ENCODE results near the gene SCP2.

SCP2 gene

GRCh38 chr1:53068314-53069099 is 141.4 kb downstream of the SCP2 start:
- no peak overlapping the region for H3K4me3 ChIP-seq (ENCODE audit: low read depth, low read length)
- DNase-seq, result no peak
- no peak for TF ChIP-seq CTCF (IDR thresholded peaks at IDR 0.05; ENCODE audit: low read depth, low read length, missing control alignments)
- H3K27ac ChIP-seq, result no peak overlapping the region
- no peaks in the 10 kb centered on the region for H3K27me3 ChIP-seq (replicated peaks)
- no peaks in the 10 kb centered on the region for H3K36me3 ChIP-seq (replicated peaks)
- in situ Hi-C loops (cut with HindIII; ENCODE audit: low pct_ligation_motif_present, low sequenced_read_pairs), result no loop called here

GRCh38 chr1:53069265-53069662 is 142.2 kb downstream of the SCP2 start:
- no peak overlapping the region for H3K27ac ChIP-seq
- no peaks in the 10 kb centered on the region for H3K27me3 ChIP-seq (replicated peaks)
- H3K36me3 ChIP-seq (replicated peaks), result no peaks in the 10 kb centered on the region
- no peak overlapping the region for H3K4me3 ChIP-seq (ENCODE audit: low read depth, low read length)
- DNase-seq, result no peak
- in situ Hi-C loops (cut with HindIII; ENCODE audit: low pct_ligation_motif_present, low sequenced_read_pairs), result no loop called here
- no peak for TF ChIP-seq CTCF (IDR thresholded peaks at IDR 0.05; ENCODE audit: low read depth, low read length, missing control alignments)

- Histone ChIP-seq H3K27ac (no peak overlapping the region), H3K27me3 (replicated peaks) (no peaks in the 10 kb centered on the region), H3K4me3 (ENCODE audit: low read depth, low read length) (no peak overlapping the region), H3K36me3 (replicated peaks) (no peaks in the 10 kb centered on the region)
- no peak for TF ChIP-seq CTCF (IDR thresholded peaks at IDR 0.05; ENCODE audit: low read depth, low read length, missing control alignments)
- DNase-seq, result no peak
- in situ Hi-C loops (cut with HindIII; ENCODE audit: low pct_ligation_motif_present, low sequenced_read_pairs), result no loop called here
Measured at GRCh38 chr1:53069663-53070327, 142.7 kb downstream of the SCP2 start.

GRCh38 chr1:53070621-53071020 is 143.5 kb downstream of the SCP2 start:
- in situ Hi-C loops (cut with HindIII; ENCODE audit: low pct_ligation_motif_present, low sequenced_read_pairs), result no loop called here
- H3K27me3 ChIP-seq (replicated peaks), result no peaks in the 10 kb centered on the region
- no peak for DNase-seq

GRCh38 chr1:53071167-53071865 is 144.2 kb downstream of the SCP2 start:
- no peak overlapping the region for H3K27ac ChIP-seq
- in situ Hi-C loops (cut with HindIII; ENCODE audit: low pct_ligation_motif_present, low sequenced_read_pairs), result no loop called here
- H3K27me3 ChIP-seq (replicated peaks), result no peaks in the 10 kb centered on the region
- no peak for TF ChIP-seq CTCF (IDR thresholded peaks at IDR 0.05; ENCODE audit: low read depth, low read length, missing control alignments)
- H3K4me3 ChIP-seq (ENCODE audit: low read depth, low read length), result no peak overlapping the region
- no peak for DNase-seq
- H3K36me3 ChIP-seq (replicated peaks), result no peaks in the 10 kb centered on the region

More at GRCh38 chr1:53070621-53071020, 143.5 kb downstream of the SCP2 start:
- no peak overlapping the region for H3K27ac ChIP-seq
- H3K4me3 ChIP-seq (ENCODE audit: low read depth, low read length), result no peak overlapping the region
- H3K36me3 ChIP-seq (replicated peaks), result no peaks in the 10 kb centered on the region
- TF ChIP-seq CTCF (IDR thresholded peaks at IDR 0.05; ENCODE audit: low read depth, low read length, missing control alignments), result no peak

All from brain microvascular endothelial cell (primary cell).